ENCODE results near the gene CRADD.

DNA sequence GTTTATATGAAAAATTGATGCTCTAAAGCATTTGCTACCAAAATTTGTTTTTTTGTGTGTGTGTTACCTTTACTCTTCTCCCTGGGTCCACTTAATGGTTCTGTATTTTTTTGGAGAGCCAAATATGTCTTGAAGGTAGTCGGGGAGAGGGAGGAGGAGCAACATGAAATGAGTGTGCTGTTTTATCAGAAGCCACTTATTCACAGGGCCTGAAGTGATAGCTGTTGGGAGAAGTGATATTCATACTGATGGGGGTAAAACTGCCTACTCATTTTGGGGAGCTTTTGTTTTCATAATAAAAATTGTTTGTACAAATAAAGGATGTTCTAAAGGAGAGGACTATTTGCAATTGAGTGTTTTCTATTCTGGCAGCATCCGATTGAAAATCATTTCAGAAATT is 29.2 kb downstream of the CRADD start:
- TF ChIP-seq YY1 (IDR thresholded peaks at IDR 0.05; ENCODE audit: low read depth) (no peak), POLR2AphosphoS5 (IDR thresholded peaks at IDR 0.05; ENCODE audit: low read depth, low read length) (no peak), EZH2phosphoT487 (IDR thresholded peaks at IDR 0.05; ENCODE audit: borderline replicate concordance, low read depth) (no peak), CHD2 (IDR thresholded peaks at IDR 0.05; ENCODE audit: low read length, partially characterized antibody) (no peak), TAF1 (IDR thresholded peaks at IDR 0.05; ENCODE audit: borderline replicate concordance, low read depth, low read length) (no peak), ELF1 (IDR thresholded peaks at IDR 0.05) (no peak)
- TF ChIP-seq, protein P1, sequence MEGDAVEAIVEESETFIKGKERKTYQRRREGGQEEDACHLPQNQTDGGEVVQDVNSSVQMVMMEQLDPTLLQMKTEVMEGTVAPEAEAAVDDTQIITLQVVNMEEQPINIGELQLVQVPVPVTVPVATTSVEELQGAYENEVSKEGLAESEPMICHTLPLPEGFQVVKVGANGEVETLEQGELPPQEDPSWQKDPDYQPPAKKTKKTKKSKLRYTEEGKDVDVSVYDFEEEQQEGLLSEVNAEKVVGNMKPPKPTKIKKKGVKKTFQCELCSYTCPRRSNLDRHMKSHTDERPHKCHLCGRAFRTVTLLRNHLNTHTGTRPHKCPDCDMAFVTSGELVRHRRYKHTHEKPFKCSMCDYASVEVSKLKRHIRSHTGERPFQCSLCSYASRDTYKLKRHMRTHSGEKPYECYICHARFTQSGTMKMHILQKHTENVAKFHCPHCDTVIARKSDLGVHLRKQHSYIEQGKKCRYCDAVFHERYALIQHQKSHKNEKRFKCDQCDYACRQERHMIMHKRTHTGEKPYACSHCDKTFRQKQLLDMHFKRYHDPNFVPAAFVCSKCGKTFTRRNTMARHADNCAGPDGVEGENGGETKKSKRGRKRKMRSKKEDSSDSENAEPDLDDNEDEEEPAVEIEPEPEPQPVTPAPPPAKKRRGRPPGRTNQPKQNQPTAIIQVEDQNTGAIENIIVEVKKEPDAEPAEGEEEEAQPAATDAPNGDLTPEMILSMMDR (IDR thresholded peaks at IDR 0.05), result no peak
- TF ChIP-seq, protein P2, sequence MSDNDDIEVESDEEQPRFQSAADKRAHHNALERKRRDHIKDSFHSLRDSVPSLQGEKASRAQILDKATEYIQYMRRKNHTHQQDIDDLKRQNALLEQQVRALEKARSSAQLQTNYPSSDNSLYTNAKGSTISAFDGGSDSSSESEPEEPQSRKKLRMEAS (IDR thresholded peaks at IDR 0.05; ENCODE audit: low read depth), result no peak
- TF ChIP-seq, protein P3, sequence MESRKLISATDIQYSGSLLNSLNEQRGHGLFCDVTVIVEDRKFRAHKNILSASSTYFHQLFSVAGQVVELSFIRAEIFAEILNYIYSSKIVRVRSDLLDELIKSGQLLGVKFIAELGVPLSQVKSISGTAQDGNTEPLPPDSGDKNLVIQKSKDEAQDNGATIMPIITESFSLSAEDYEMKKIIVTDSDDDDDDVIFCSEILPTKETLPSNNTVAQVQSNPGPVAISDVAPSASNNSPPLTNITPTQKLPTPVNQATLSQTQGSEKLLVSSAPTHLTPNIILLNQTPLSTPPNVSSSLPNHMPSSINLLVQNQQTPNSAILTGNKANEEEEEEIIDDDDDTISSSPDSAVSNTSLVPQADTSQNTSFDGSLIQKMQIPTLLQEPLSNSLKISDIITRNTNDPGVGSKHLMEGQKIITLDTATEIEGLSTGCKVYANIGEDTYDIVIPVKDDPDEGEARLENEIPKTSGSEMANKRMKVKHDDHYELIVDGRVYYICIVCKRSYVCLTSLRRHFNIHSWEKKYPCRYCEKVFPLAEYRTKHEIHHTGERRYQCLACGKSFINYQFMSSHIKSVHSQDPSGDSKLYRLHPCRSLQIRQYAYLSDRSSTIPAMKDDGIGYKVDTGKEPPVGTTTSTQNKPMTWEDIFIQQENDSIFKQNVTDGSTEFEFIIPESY (IDR thresholded peaks at IDR 0.05; ENCODE audit: borderline replicate concordance, low read depth), result no peak
- TF ChIP-seq, protein P4, sequence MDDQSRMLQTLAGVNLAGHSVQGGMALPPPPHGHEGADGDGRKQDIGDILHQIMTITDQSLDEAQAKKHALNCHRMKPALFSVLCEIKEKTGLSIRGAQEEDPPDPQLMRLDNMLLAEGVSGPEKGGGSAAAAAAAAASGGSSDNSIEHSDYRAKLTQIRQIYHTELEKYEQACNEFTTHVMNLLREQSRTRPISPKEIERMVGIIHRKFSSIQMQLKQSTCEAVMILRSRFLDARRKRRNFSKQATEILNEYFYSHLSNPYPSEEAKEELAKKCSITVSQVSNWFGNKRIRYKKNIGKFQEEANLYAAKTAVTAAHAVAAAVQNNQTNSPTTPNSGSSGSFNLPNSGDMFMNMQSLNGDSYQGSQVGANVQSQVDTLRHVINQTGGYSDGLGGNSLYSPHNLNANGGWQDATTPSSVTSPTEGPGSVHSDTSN (IDR thresholded peaks at IDR 0.05), result no peak
- TF ChIP-seq, protein P5, sequence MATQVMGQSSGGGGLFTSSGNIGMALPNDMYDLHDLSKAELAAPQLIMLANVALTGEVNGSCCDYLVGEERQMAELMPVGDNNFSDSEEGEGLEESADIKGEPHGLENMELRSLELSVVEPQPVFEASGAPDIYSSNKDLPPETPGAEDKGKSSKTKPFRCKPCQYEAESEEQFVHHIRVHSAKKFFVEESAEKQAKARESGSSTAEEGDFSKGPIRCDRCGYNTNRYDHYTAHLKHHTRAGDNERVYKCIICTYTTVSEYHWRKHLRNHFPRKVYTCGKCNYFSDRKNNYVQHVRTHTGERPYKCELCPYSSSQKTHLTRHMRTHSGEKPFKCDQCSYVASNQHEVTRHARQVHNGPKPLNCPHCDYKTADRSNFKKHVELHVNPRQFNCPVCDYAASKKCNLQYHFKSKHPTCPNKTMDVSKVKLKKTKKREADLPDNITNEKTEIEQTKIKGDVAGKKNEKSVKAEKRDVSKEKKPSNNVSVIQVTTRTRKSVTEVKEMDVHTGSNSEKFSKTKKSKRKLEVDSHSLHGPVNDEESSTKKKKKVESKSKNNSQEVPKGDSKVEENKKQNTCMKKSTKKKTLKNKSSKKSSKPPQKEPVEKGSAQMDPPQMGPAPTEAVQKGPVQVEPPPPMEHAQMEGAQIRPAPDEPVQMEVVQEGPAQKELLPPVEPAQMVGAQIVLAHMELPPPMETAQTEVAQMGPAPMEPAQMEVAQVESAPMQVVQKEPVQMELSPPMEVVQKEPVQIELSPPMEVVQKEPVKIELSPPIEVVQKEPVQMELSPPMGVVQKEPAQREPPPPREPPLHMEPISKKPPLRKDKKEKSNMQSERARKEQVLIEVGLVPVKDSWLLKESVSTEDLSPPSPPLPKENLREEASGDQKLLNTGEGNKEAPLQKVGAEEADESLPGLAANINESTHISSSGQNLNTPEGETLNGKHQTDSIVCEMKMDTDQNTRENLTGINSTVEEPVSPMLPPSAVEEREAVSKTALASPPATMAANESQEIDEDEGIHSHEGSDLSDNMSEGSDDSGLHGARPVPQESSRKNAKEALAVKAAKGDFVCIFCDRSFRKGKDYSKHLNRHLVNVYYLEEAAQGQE (IDR thresholded peaks at IDR 0.05; ENCODE audit: low read depth, low read length), result no peak
